Measurements from ENCODE around the gene SALL1.

DNA sequence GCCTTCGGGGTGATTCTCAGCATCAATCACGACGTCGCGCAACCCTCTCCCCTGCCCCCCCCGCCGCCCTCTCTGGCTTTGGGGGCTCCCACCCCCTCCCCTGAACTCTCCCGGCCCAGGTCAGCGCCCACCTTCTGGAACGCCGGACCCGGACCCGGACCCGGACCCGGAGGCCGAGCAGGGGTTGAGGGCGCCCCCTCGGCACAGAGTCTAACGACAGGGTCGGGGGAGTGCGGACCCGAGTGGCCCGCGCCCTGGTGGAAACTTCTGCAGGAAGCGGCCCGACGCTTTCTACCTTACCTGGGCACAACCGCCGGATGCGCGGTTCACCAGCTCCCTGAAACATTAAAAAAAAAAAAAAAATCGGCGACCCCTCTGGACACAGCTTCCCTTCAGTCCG lies 16.2 kb downstream of the SALL1 start:
- TF ChIP-seq POLR2A (IDR thresholded peaks at IDR 0.05; ENCODE audit: low read length) (no peak), GATA1 (IDR thresholded peaks at IDR 0.05; ENCODE audit: low read depth, low read length) (no peak)

Measured in erythroblast (primary cell).